ENCODE measurements around the gene INTS15.

DNA sequence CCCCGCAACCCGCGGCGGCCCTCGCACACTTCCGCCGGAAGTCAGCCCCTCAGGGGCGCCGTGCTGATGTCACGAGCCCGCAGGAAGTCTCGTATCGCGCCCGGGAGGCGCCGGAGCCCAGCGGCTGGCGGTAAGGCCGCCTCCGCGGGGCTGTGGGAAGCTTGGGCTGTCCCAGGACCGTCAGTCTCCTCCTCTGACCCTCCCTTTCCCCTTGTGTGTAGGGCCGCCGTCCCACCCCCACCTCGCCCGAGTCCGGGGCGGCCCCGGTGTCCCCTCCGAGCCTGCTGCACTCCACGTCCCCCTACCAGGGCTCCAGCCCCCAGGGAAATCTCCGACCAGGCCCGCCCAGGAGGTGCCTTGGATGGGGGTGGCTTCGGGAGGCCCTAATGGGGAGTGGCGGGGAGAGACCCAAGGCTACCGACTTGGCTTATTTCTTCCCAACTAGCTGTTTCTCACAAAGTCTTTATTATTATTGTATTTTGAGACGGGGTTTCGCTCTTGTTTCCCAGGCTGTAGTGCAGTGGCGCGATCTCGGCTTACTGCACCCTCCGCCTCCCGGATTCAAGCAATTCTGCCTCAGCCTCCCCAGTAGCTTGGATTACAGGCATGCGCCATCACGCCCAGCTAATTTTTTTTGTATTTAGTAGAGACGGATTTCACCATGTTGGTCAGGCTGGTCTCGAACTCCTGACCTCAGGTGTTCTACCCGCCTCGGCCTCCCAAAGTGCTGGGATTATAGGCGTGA is 12.3 kb upstream of the INTS15 start, which contains the start of gene ZDHHC4:
- TF ChIP-seq, protein P1, sequence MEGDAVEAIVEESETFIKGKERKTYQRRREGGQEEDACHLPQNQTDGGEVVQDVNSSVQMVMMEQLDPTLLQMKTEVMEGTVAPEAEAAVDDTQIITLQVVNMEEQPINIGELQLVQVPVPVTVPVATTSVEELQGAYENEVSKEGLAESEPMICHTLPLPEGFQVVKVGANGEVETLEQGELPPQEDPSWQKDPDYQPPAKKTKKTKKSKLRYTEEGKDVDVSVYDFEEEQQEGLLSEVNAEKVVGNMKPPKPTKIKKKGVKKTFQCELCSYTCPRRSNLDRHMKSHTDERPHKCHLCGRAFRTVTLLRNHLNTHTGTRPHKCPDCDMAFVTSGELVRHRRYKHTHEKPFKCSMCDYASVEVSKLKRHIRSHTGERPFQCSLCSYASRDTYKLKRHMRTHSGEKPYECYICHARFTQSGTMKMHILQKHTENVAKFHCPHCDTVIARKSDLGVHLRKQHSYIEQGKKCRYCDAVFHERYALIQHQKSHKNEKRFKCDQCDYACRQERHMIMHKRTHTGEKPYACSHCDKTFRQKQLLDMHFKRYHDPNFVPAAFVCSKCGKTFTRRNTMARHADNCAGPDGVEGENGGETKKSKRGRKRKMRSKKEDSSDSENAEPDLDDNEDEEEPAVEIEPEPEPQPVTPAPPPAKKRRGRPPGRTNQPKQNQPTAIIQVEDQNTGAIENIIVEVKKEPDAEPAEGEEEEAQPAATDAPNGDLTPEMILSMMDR (IDR thresholded peaks at IDR 0.05) = peak in 1 of 12 donors; percentile 18
- peak; percentile 61 to 88 for TF ChIP-seq POLR2A (IDR thresholded peaks at IDR 0.05)

All from heart left ventricle (tissue), 13 donors.